Measurements from ENCODE around the gene STAU1.
A peak's percentile ranks its signal among the peaks of the same experiment; 100 is the strongest.

Gene STAU1

DNA sequence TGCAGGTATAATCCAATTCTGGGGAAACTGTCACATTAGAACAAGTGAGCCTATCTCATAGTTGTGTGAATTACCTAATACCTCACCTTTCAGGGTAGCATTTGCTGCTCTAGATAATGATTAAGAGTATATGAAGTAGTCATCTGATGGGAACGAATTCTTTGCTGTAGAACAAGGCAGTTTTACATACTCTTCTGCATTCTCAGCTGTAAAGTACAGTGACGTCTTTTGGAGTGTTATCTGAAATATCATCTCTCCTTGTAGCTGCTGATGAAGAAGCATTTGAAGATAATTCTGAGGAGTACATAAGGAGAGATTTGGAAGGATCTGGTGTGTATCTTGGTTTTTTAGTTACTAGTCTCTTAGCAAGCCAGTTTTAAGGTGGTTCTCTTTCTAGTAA, 113.6 kb downstream of the STAU1 start:
- peak; percentile 27 to 91 for DNase-seq
- Histone ChIP-seq H4K91ac (ENCODE audit: low read depth, low read length) (no peak overlapping the region), H3K4me2 (ENCODE audit: low read length) (no peak overlapping the region), H3K9me3 (ENCODE audit: insufficient read depth, low read depth, low read length) (no peaks in the 10 kb centered on the region), H2AFZ (ENCODE audit: insufficient read depth, low read length, poor library complexity) (no peak overlapping the region), H3K27me3 (ENCODE audit: insufficient read depth, low read length) (no peaks in the 10 kb centered on the region), H3K27ac (ENCODE audit: low read depth, low read length) (no peak overlapping the region), H3K18ac (ENCODE audit: low read length) (no peak overlapping the region), H2BK120ac (ENCODE audit: insufficient read depth, low read length, poor library complexity) (no peak overlapping the region), H3K9ac (ENCODE audit: low read length) (no peak overlapping the region), H2AK5ac (ENCODE audit: low read length) (no peak overlapping the region), H2BK12ac (ENCODE audit: low read length) (no peak overlapping the region), H3K23ac (ENCODE audit: low read length) (no peak overlapping the region), H3K79me1 (ENCODE audit: low read length) (no peaks in the 10 kb centered on the region), H4K8ac (ENCODE audit: low read depth, low read length) (no peak overlapping the region), H3K14ac (ENCODE audit: low read length) (no peak overlapping the region), H2BK5ac (ENCODE audit: low read depth, low read length, poor library complexity) (no peak overlapping the region), H3K4me1 (ENCODE audit: control insufficient read depth in 1 of 2, insufficient read depth in 2 of 2, low read length in 2 of 2) (no peaks in the 10 kb centered on the region), H4K12ac (ENCODE audit: low read depth, low read length) (no peak overlapping the region), H3K79me2 (ENCODE audit: control insufficient read depth, insufficient read depth, low read length, poor library complexity) (no peaks in the 10 kb centered on the region), H3K36me3 (ENCODE audit: control insufficient read depth in 1 of 2, insufficient read depth in 2 of 2, low read length in 2 of 2) (peaks cover 37 to 50% of the 10 kb centered on the region in 2 experiments), H3K4ac (ENCODE audit: low read depth, low read length) (no peak overlapping the region), H3K4me3 (ENCODE audit: low read depth, low read length) (no peak overlapping the region)
- no CpG with 5 or more reads among the region's 2 CpGs for WGBS (ENCODE audit: extremely low coverage, insufficient coverage, insufficient read length)
